GM19025 (cell line): ENCODE results near the gene THEMIS2.

Experiments used
- ATAC-seq: cut with Tn5 transposase; IDR thresholded peaks from one replicate; pipeline ENCODE4 v1.9.1; 2021; ENCODE audit warnings: mild to moderate bottlenecking, low read depth, moderate library complexity; ENCODE audit not compliant: unreplicated experiment

The THEMIS2 gene

DNA sequence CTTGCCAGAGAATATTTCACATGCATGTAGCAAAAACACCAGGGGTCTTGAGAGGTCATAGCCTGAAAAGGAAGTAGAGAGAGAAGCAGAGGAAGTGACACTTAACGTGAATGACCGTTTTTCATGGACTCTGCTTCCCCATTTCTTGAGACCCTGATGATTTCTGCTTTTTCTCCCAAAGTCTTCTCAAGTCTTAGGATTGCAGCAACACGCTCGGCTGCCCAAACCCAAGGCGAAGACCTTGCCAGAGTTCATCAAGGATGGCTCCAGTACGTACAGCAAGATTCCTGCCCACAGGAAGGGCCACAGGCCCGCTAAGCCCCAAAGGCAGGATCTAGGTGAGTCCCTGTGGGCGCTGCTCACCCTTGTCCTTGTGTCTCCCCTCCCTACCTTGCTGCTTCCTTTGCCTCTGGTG, 12.8 kb downstream of the THEMIS2 start:
- no peak for ATAC-seq

- ATAC-seq: no peak
Measured at GRCh38 chr1:27885621-27886352, 13.4 kb downstream of the THEMIS2 start.

DNA sequence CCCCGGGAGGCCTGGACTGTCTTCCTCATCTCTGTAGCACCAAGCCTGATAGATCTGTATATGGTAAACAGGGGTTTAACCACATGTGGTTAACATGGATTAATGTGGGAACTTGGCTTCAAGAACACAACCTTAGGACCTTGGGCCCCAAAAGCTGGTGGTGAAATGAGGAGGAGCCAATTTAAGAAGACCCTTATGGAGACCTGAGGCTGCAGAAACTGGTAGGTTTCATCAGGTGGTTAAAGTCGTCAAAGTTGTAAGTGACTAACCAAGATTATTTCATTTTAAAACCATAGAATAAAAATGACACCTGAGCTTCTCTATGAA, 14.0 kb downstream of the THEMIS2 start:
- no peak for ATAC-seq

DNA sequence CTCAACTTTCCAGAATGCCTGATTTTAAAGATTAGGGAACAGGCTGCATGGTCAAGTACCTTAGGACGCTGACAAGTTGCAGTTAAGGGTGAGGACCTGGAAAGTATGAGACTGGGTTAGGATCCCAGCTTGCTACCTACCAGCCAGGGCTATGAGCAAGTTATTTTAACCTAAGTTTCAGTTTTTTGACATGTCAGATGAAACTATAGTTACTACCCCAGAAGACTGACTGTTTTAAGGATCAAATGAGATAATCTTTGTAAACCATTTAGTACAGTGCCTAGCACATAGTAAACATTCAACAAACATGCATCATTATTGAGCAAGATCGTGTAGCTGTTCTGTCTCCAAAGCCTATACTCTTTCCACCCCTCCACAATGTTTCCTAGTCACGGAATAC, 14.4 kb downstream of the THEMIS2 start:
- no peak for ATAC-seq

DNA sequence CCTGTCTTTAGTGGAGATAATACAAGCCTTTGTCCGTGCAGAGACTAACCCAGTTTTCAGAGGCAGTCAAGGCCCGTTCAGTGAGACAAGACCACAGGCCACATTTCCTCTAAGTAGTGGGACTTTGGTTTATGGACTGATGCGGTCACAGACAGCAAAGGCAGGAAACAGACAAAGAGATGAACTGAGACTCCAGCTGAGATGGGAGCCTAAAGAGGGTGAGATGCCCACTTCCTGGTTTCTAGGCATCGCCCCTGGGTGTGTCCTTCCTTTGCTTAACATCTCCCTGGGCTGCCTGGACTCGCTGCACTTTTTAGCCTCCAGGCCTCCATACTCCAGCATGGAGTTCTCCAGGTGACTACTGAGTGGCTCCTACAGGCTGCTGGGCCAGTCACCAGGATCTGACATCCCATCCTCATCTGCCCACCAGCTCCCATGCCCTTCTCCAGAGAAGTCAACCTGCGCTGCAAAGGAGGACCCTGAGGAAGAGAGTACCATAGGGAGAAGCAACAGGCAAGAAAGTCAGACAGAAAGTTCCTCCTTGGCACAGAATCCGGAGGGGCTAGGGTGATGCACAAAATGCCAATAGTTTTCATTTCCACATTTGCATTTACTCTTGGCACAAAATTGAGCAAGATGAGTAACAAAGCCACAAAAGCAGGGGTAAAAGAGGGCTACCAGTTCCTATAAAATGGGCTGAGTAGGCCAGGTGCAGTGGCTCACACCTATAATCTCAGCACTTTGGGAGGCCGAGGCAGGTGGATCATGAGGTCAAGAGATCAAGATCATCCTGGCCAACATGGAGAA, 15.1 kb downstream of the THEMIS2 start:
- no peak for ATAC-seq

DNA sequence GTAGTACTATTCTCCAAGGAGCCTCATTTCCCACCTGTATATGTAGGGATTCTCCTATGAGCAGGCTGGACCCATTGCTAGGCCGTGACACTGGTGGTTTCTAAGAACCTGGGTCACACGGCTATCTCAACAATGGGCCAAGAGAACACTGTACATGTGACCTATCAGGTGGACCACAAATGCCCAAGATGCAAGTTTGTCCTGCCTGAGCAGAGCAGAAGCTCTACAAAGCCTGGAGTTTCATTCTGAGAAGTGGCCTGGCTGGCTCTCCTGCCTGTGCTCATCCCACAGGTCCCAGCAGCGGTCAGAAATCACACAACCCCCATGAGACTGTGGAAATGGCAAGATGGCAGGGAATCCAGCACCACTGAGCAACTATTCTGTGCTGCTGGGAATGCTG, 17.2 kb downstream of the THEMIS2 start:
- ATAC-seq: no peak

- no peak for ATAC-seq
Measured at GRCh38 chr1:27891196-27891889, 19.0 kb downstream of the THEMIS2 start.

DNA sequence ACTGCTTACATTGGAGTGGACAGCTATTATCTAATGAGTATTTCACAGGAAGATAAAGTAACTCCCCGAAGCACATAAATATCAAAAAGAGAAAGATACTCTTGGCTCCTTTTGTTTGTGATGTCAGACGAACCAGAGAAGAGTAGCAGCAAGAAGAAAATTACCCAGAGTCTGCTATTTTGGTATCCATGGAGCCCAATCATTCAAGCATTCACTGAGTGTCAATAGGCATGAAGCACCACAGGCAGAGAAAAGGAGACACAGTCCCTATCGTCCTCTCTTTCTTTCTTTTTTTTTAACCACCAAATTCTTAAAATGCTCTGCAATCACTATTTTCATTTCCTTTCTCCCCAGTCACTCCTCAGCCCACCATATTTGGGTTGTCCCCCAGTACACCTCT, 22.2 kb downstream of the THEMIS2 start:
- ATAC-seq: no peak

DNA sequence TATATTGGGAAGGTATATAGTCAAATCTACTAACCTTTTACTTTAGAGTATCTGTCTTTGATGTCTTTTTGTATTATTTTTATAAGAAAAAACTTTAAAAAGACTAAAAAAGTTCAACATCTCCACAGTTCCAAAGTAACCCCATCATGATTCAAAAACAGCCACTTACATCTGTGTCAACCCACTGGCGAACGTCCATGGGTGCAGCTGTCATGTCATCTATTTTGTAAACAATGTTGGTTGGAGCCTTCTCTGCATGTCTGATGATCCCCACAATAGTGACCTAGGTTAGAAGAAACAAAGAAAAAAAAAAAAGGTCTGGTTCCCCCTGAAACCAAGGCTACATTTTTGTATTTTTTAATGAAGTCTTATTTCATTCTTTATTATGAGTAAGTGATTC, 34.4 kb downstream of the THEMIS2 start:
- ATAC-seq: no peak

DNA sequence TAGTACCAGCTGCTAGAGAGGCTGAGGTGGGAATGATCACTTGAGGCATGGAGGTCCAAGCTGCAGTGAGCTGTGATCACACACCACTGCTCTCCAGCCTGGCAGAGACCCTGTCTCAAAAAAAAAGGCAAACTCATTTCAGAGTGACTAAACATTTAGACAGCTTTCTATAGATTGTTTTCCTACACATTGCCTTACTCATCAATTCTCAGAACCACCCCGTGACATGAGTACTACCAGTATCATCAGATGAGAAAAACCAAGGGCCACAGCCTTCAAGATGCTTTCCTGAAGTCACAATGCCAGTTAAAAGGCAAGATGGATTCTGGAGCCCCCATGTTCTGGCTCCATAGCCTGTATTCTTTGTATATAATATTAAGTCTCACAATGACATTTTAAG, 40.1 kb downstream of the THEMIS2 start:
- no peak for ATAC-seq

GRCh38 chr1:27915082-27915575, 42.8 kb downstream of the THEMIS2 start:
- ATAC-seq: no peak

DNA sequence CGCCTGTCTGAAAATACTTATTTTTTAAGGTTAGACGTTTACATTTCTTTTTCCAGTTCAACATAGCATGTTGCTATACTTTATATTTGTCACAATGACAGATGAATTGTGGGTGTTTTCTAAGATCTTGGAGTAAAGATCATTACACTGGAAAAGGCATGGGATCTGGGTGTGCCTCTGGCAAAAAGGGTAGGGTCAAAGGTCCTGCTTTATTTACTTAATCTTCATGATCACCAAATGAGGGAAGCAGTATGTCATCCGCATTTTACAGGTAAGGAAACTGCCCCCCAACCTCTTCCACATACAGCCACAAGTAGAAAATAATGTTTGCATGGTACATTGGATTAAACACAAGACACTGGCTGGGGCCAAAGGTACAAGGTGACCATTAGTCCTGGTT, 49.9 kb downstream of the THEMIS2 start:
- ATAC-seq: no peak

DNA sequence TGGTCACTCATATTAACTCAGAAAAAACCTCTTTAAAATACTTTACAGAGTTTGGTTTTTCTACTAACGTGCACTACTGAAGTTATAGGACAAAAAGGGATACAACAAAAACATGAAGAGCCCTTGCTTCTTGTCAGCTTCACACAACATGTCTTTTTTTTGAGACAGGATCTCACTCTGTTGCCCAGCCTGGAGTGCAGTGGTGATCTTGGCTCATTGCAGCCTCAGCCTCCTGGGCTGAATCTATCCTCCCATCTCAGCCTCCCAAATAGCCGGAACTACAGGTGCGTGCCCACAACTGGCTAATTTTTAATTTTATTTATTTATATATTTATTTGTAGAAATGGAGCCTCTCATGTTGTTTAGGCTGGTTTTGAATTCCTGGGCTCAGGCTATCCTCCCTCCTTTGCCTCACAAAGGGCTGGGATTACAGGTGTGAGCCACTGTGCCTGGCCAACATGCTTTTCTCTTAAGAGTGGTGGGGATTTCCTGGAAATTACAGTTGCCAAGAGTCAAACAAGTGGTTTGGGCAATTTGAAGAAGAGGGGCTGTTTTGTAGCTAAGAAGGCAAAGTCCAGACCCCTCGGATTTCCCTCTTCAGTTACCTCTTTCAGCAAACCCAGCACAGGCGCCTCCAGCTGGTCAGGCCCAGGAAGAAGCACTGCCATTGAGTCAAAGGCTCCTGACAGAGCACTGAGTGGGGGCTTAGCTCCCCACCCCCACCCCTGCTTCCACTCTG, 56.0 kb downstream of the THEMIS2 start:
- no peak for ATAC-seq

- ATAC-seq: no peak
Measured at GRCh38 chr1:27931184-27931583, 58.8 kb downstream of the THEMIS2 start.

- ATAC-seq: no peak
Measured at GRCh38 chr1:27931759-27932158, 59.4 kb downstream of the THEMIS2 start.

GRCh38 chr1:27934818-27935549, 62.6 kb downstream of the THEMIS2 start, which contains the start of gene SMPDL3B:
Gene SMPDL3B, plus strand, starts transcription at chr1:27935000. Its CDS starts 184 bp downstream, at chr1:27935184.
- no peak for ATAC-seq

DNA sequence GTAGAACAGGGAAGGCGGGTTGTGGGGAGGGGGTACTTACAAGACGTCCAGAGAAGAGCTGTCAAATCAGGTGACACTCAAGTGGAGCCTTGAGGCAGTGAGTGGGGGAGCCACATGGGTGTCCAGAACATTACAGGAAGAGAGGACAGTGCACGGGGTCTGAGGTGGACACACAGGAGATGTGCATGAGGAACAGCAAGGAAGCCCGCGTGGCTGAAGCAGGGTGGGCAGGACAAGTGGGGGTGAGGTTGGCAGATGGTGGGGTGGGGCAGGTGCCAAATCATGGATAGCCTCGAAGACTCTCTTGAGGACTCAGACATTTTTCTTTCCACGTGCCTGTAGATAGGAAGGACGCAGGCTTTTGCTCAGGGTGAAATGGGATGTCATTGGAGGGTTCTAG, 63.4 kb downstream of the THEMIS2 start:
- ATAC-seq: no peak
